Thoracic aorta (tissue), 2 donors: ENCODE results near the gene HOXC13. TPM values are rescaled to one million over a fixed set of nuclear protein-coding genes. Genes with fewer than 3 reads are reported as not detected.

Experiments
- ATAC-seq: fragments of 150-250 bp; one replicate; pipeline ENCODE4 v1.8.0; 2017; ENCODE audit warnings: low read depth; ENCODE audit not compliant: insufficient number of reproducible peaks, low FRiP score
- DNase-seq: peaks from one replicate; pipeline ENCODE4 v3.0.0-alpha.2; 2020; ENCODE audit warnings: low spot score
- H3K27ac ChIP-seq, 2 donors: fragments of 200-600 bp; sonication (generic); 1 replicate in 1 of 2; 2 replicates in 1 of 2; pipeline ENCODE4 v1.5.1; 2016; ENCODE audit warnings: mild to moderate bottlenecking in 2 of 2, moderate library complexity in 2 of 2
- H3K27me3 ChIP-seq: fragments of 200-600 bp; sonication (generic); replicated peaks from 2 replicates; pipeline ENCODE4 v1.6.0; 2016; ENCODE audit warnings: mild to moderate bottlenecking; ENCODE audit not compliant: insufficient read depth
- H3K36me3 ChIP-seq: fragments of 200-600 bp; sonication (generic); one replicate; pipeline ENCODE4 v1.5.1; 2016
- H3K4me1 ChIP-seq, 2 donors: fragments of 200-600 bp; sonication (generic); 1 replicate in 1 of 2; 2 replicates in 1 of 2; pipeline versions ENCODE4 v1.5.1 to v1.6.0; 2016; ENCODE audit warnings: low read depth in 2 of 2, mild to moderate bottlenecking in 1 of 2; ENCODE audit not compliant: control insufficient read depth in 1 of 2
- H3K4me3 ChIP-seq: fragments of 200-600 bp; sonication (generic); 2 replicates; pipeline ENCODE4 v1.5.1; 2016; ENCODE audit warnings: mild to moderate bottlenecking
- H3K9me3 ChIP-seq: fragments of 200-600 bp; sonication (generic); 2 replicates; pipeline ENCODE4 v1.5.1; 2016
- CTCF ChIP-seq: fragments of 200-600 bp; sonication (generic); IDR thresholded peaks from one replicate; pipeline ENCODE4 v1.5.1; 2019; ENCODE audit warnings: antibody characterized with exemption
- total RNA-seq, 2 donors: library from RNA; depleted of rRNA; stranded (reverse); fragments of >200 nt; gene quantifications; one replicate each; pipeline versions ENCODE4 v1.1.0 to v1.2.3, GENCODE V29; 2016

Gene HOXC13
- total RNA-seq, 2 donors from 2014 or later, result not detected

DNA sequence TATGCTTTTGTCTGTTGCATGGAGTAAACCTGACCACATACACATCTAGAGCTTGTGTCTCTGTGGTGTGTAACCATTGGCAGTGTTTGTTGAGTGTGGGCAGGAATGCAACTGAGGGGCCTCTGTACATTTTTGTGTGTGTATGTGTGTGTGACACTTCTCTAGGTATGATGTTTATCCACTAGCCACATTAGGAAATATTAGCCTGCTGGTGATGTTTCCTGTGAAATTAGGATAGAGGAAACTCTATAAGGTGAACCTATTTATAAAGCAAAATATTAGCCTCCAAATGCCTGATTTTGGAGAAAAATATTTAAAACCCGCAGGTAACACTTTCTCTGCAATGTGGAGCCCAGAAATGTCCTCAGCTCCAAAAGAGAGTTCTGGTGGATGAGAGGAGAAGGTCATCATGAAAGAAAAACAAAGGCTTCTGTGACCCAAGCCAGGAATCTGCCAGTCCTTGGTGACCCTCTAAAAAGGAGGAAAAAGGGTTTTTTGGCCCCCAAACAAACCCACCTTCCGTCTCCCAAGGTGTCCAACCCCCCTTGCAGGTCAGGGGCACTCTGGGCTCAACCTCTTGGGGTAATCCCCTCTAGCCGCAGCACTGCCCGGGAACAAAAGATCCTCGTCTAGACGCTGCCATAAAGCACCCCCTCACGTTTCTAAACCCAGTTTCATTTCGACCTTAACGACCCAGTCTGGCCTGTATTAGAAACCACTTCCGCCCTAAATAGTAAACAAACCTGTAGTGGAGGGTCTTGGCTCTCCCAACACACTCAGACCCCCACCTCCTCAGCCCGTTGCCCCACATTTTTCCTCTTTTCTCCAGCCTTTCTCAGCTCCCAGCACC, 39.2 kb downstream of the HOXC13 start:
- Histone ChIP-seq H3K27ac (no peak overlapping the region), H3K4me1 (peaks cover 16 to 24% of the 10 kb centered on the region in 2 donors), H3K36me3 (no peaks in the 10 kb centered on the region), H3K4me3 (no peak overlapping the region), H3K9me3 (no peaks in the 10 kb centered on the region), H3K27me3 (peaks cover 50% of the 10 kb centered on the region)
- no peak for TF ChIP-seq CTCF
- DNase-seq (no peak), ATAC-seq (no peak)

DNA sequence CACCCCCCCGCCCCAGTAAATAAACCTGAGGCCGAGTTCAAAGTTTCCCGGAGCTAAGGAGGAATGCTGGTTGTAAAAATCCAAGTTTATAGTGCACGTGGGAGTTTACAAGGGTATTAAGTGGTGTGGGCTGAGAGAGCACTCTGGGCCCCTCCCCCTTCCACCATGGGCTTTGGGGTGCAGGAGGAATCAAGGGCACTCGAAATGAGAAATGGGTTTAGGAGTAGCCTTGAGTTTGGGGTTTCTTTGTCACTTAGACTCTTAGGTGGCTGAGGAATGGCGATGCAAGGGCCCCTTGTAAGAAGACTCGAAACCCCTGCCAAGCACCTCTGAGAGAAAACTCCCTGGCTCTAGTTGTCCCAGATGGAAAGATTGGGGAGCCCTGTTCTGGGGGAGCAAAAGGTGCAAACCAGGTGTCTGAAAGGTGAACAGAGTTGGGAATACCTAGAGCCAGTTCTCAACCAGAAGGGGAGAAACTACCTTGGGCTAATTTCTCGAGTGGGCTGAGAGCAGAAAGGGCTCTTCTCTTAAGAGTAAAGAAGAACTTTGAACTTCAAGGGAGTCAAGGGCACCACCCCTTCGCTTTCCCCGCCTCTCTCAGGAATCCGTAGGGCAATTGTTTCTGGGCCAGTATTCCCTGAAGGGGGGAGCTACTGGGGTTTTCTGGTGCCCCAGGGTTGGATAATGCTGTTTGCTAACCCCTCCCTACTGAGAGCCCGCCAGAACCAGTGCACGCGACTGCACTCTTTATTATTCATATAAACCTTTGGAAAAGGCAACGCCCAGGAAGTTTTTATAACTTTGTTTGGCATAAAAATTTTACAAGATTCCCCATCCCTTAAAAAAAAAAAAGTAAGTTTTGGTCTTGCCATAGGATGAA, 40.1 kb downstream of the HOXC13 start:
- DNase-seq (no peak), ATAC-seq (no peak)
- peaks cover 13 to 18% of the 10 kb centered on the region in 2 donors for H3K4me1 ChIP-seq
- no peak overlapping the region for H3K27ac ChIP-seq
- peaks cover 49% of the 10 kb centered on the region for H3K27me3 ChIP-seq
- no peaks in the 10 kb centered on the region for H3K36me3 ChIP-seq
- TF ChIP-seq CTCF, result no peak
- H3K4me3 ChIP-seq, result no peak overlapping the region
- H3K9me3 ChIP-seq, result no peaks in the 10 kb centered on the region

DNA sequence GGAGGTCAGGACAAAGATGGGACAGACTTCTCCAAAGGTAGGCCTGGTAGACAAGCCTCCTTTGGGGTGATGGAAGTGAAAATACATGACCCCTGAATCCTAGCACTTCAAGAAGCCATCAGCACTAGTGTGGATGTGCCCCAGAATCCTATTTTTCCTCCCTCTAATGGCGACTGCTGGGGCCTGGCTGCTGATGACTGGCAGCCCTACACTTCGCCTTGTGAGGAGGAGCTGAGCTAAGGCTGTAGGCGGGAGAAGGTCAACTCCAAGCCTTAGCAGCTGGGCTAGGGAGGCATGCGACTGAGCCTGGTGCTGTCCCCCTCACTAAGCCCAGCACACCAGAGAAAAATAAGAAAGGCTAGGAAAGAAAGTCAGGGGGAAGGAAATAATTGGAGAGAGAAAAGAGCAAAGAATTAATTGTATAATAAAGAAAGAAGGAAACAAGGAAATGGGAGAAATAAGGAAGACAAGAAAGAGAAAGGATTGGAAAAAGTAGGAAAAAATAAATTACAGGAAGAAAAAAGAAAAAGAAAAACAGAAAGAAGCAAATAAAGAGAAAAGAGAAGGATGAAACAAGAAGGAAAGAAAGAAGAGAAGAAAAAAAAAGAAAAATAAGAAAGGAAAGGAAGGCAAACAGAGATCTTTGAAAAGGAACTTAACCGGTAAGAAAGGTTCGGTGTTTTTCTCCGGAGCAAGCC, 41.6 kb downstream of the HOXC13 start:
- H3K27me3 ChIP-seq, result peaks cover 45% of the 10 kb centered on the region
- ATAC-seq, result no peak

GRCh38 chr12:53980802-53981496, 42.3 kb downstream of the HOXC13 start:
- peaks cover 47% of the 10 kb centered on the region for H3K27me3 ChIP-seq

More for the DNA sequence above, 41.6 kb downstream of the HOXC13 start:
- peaks cover 6% of the 10 kb centered on the region in 2 donors for H3K4me1 ChIP-seq
- H3K36me3 ChIP-seq, result no peaks in the 10 kb centered on the region
- TF ChIP-seq CTCF, result no peak
- no peak for DNase-seq
- no peak overlapping the region for H3K4me3 ChIP-seq
- H3K9me3 ChIP-seq, result no peaks in the 10 kb centered on the region
- no peak overlapping the region for H3K27ac ChIP-seq

More at GRCh38 chr12:53980802-53981496, 42.3 kb downstream of the HOXC13 start:
- TF ChIP-seq CTCF, result no peak
- Histone ChIP-seq H3K4me3 (no peak overlapping the region), H3K9me3 (no peaks in the 10 kb centered on the region), H3K27ac (no peak overlapping the region), H3K4me1 (peaks cover 11% of the 10 kb centered on the region in 2 donors), H3K36me3 (no peaks in the 10 kb centered on the region)
- ATAC-seq (no peak), DNase-seq (no peak)
